Fibroblast of the conjunctiva (primary cell): ENCODE data around the gene CTTNBP2NL.
"Not testable (repeated sequence)": the region's sequence is repeated elsewhere in the genome, so short reads cannot be mapped to it uniquely, and the experiment has no call there.

Source experiments
- DNase-seq: peaks from one replicate; pipeline ENCODE4 v3.0.0-alpha.2; 2010; ENCODE audit warnings: low read depth

Gene CTTNBP2NL

GRCh38 chr1:112418099-112418892 lies 22.3 kb downstream of the CTTNBP2NL start:
- DNase-seq = no peak

GRCh38 chr1:112423207-112423606 lies 27.2 kb downstream of the CTTNBP2NL start:
- no peak for DNase-seq

GRCh38 chr1:112423666-112424065 lies 27.7 kb downstream of the CTTNBP2NL start:
- not testable (repeated sequence) for DNase-seq

- no peak for DNase-seq
These were observed 33.7 kb downstream of the CTTNBP2NL start for GRCh38 chr1:112429749-112430148.

- DNase-seq = no peak
These were observed 35.0 kb downstream of the CTTNBP2NL start for GRCh38 chr1:112431038-112431437.

GRCh38 chr1:112435448-112435847 lies 39.4 kb downstream of the CTTNBP2NL start:
- DNase-seq = no peak

GRCh38 chr1:112436384-112437156 lies 40.6 kb downstream of the CTTNBP2NL start:
- no peak for DNase-seq

- DNase-seq = not testable (repeated sequence)
These were observed 42.1 kb downstream of the CTTNBP2NL start for GRCh38 chr1:112438156-112438555.

- DNase-seq = no peak
These were observed 43.6 kb downstream of the CTTNBP2NL start for GRCh38 chr1:112439592-112439991.

- no peak for DNase-seq
These were observed 44.6 kb downstream of the CTTNBP2NL start for GRCh38 chr1:112440574-112440973.

GRCh38 chr1:112444269-112444668 lies 48.3 kb downstream of the CTTNBP2NL start:
- DNase-seq = no peak

- no peak for DNase-seq
These were observed 49.6 kb downstream of the CTTNBP2NL start for GRCh38 chr1:112445596-112445995.

GRCh38 chr1:112446411-112446810 lies 50.4 kb downstream of the CTTNBP2NL start:
- DNase-seq = no peak

- DNase-seq = no peak
These were observed 53.1 kb downstream of the CTTNBP2NL start for GRCh38 chr1:112448904-112449629.

GRCh38 chr1:112449630-112449983 lies 53.6 kb downstream of the CTTNBP2NL start:
- DNase-seq = no peak

- DNase-seq = no peak
These were observed 54.8 kb downstream of the CTTNBP2NL start for GRCh38 chr1:112450773-112451172.

GRCh38 chr1:112451301-112451700 lies 55.3 kb downstream of the CTTNBP2NL start:
- DNase-seq = not testable (repeated sequence)

GRCh38 chr1:112453876-112454275 lies 57.9 kb downstream of the CTTNBP2NL start:
- no peak for DNase-seq

- DNase-seq = no peak
These were observed 58.3 kb downstream of the CTTNBP2NL start for GRCh38 chr1:112454316-112454715.

GRCh38 chr1:112457241-112457640 lies 61.2 kb downstream of the CTTNBP2NL start:
- DNase-seq = peak; percentile 44

GRCh38 chr1:112457955-112458354 lies 61.9 kb downstream of the CTTNBP2NL start:
- DNase-seq = no peak

GRCh38 chr1:112458756-112459155 lies 62.7 kb downstream of the CTTNBP2NL start:
- no peak for DNase-seq

- DNase-seq = no peak
These were observed 64.6 kb downstream of the CTTNBP2NL start for GRCh38 chr1:112460615-112461014.
